HTR-8/SVneo (cell line): ENCODE results near the gene FAM171A2.
A peak's percentile ranks its signal among the peaks of the same experiment; 100 is the strongest.

Experiments
- DNase-seq: peaks from one replicate; pipeline ENCODE4 v3.0.0; 2011; ENCODE audit warnings: low spot score, mixed read lengths; ENCODE audit not compliant: insufficient read length
- FAIRE-seq: peaks from 2 replicates; lab custom pipeline; 2011; peaks lifted over from hg19 to GRCh38; lab: Jason Lieb, UNC

Gene FAM171A2

DNA sequence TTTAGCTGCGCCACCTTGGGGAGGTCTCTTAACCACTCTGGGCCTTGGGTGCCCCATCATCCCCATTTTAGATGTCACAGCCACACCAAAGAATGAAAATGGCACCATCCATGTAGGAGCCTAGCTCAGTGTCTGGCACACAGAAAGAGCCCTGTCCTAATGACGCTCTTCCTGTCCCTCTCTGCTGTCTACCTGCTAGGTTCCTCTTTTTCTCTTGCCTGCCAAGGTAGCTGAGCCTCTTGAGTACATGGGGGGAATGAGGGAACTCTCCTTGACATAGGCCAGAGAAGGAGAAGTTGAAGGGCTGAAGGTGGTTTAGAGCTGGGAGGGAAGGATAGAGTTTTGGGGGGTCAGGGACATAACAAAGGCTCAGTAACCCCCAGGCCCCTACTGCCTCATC is 53.5 kb downstream of the FAM171A2 start:
- FAIRE-seq, result no peak
- DNase-seq, result no peak

DNA sequence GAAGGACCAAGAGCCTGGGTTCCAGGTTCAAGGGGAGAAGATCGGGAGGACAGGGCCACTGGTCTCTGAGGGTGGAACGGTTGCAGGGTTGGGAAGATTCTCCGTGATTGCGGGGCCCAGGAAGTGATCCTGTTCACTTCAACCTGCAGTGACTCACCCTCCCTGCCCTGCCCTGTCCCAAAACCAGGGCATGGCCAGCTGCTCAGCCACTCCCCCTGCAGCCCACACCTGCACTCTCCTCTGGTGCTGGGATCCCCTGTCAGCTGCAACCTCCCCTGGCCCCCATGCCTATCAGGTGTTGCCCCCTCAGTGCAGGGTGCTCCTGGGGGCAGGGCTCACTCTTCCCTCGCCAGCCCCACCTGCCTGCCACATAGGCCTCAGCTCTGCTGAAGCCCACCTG is 54.2 kb downstream of the FAM171A2 start:
- FAIRE-seq (no peak), DNase-seq (no peak)

DNA sequence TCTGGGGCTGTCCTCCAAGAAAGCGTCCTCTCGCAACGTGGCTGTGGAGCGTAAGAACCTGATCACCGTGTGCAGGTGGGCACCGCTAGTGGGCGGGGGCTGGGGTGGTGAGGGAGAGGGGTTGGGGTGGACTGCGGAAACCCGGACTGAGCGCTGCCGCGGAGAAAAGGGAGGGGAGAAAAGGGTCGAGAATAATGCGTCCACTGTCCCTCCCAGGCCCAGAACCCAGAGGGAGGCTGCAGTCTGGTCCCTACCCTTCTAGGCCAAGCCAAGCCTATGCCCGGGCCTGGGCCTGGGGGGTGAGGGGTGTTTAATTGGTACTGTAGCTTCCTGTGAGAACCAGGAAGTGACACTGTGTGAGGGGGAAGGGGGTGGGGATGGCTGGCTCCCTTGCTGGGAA is 54.8 kb downstream of the FAM171A2 start:
- FAIRE-seq, result peak; percentile 67
- no peak for DNase-seq

DNA sequence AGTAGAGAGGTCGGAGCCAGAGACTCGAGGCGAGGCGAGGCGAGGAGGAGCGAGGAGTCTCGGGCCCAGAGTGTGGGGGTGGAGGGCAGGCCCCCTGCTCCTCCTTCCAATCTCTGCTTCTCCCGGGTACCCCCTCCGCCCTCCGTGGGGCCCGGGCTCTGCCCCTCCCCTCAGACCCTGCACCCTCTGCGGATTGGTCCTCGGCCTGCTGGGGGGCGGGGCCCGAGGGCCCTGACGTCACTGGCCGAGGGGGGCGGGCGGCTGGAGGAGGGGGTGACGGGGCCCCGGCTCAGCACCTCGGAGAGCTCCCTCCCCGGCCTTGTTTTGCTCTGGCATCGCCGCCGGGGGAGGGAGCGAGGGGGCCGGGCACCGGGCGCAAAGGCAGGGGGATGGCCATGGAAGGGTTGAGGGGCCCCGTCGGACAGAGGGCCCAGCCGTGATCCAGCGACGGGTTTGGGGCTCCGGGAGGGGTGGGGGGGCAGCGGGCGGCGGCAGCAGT is 55.3 kb downstream of the FAM171A2 start, which contains the start of gene RUNDC3A:
Gene RUNDC3A, plus strand, starts transcription at position 282 of the 499 bp plus-strand sequence. CDS start 232 bp downstream, outside the sequence.
- FAIRE-seq, result peak; percentile 94

DNA sequence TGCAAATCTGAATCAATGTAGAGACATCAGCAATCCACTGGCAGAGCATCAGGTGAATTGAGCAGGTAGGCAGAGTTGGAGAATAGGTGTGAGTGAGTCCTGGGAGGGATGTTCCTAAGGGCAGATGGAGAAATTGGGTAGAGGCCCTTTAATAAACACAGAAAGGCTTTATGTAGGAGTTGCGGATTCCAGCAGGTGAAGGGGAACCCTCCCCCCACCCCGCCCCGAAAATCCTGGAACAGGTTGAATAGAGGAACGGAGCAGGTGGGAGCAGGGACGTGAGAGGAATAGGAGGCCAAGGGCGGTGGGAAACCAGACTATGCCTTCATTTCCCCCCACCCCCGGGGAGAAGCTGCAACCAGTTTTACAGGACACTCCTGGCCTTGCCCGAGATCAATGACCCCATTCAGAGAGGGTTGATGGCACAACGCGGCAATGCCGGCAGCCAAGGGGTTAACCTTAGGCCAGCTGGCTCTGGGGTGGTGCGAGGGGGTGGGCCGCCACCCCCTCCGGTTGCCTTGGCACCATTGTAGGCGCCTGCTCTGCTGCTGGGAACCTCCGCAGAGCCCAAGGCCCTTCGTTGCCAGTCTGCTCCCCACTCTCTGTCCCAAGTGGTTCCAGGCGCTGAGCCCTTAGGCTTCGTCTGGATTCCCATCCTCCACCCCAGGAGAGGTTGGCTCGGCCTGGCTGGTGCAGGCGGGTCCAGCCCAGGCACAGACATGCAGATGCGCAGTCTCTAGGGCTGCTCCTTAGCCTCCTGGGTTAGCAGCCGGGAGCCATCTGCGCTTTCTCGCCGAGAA is 56.1 kb downstream of the FAM171A2 start:
- peak; percentile 62 for FAIRE-seq
- peak; percentile 88 for DNase-seq

More for the DNA sequence above, 55.3 kb downstream of the FAM171A2 start, which contains the start of gene RUNDC3A:
- peak; percentile 98 for DNase-seq

DNA sequence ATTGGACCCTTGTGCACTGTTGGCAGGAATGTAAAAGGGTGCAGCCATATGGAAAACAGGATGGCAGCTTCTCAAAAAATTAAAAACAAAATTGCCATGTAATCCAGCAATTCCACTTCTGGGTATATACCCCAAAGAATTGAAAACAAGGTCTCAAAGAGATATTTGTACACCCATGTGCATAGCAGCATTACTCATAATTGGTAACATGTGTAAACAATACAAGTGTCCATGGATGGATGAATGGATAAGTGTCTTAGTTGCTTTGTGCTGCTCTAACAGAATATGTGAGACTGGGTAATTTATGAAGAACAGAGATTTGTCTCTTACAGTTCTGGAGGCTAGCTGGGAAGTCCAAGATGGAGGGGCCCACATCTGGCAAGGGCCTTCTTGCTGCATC is 59.0 kb downstream of the FAM171A2 start:
- DNase-seq, result no peak

More for the DNA sequence above, 59.0 kb downstream of the FAM171A2 start:
- no peak for FAIRE-seq
